Measurements from ENCODE around the gene RPS25.
A peak's percentile ranks its signal among the peaks of the same experiment; 100 is the strongest.

DNA sequence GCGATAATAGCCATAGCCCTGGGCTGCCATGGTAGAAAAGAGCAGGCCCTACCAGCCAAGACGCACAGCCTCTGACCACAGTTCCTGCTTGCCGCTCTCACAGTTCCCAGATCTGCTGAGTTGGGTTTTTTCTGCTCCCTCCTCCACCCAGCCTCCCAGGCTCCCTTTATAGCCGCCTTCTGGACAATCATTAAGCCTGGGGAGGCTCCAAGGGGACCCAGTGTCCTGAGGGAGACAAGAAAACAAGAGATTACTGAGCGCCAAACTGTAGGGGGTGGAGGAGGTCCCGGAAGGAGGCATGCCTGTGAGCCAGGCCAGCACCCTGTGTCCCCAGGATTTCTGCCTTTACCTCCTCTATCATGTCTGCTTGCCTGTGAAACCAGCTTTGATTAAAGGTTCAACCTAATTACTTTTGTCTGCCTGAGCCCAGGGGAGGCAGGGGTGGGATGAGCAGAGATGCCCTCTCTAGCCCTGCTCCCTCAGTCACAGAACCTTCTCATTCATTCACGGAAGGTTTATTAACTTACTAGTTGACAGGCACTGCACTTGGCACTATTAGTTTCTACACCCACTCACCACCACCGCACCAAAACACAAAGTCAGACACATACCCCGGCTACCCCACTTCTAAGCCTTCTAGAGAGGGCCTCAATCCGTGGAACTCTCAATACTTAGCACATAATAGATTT lies 11.3 kb upstream of the RPS25 start:
- TF ChIP-seq, protein P1, sequence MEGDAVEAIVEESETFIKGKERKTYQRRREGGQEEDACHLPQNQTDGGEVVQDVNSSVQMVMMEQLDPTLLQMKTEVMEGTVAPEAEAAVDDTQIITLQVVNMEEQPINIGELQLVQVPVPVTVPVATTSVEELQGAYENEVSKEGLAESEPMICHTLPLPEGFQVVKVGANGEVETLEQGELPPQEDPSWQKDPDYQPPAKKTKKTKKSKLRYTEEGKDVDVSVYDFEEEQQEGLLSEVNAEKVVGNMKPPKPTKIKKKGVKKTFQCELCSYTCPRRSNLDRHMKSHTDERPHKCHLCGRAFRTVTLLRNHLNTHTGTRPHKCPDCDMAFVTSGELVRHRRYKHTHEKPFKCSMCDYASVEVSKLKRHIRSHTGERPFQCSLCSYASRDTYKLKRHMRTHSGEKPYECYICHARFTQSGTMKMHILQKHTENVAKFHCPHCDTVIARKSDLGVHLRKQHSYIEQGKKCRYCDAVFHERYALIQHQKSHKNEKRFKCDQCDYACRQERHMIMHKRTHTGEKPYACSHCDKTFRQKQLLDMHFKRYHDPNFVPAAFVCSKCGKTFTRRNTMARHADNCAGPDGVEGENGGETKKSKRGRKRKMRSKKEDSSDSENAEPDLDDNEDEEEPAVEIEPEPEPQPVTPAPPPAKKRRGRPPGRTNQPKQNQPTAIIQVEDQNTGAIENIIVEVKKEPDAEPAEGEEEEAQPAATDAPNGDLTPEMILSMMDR (IDR thresholded peaks at IDR 0.05; ENCODE audit: low read depth, low read length, missing input control) = no peak
- TF ChIP-seq, protein P2, sequence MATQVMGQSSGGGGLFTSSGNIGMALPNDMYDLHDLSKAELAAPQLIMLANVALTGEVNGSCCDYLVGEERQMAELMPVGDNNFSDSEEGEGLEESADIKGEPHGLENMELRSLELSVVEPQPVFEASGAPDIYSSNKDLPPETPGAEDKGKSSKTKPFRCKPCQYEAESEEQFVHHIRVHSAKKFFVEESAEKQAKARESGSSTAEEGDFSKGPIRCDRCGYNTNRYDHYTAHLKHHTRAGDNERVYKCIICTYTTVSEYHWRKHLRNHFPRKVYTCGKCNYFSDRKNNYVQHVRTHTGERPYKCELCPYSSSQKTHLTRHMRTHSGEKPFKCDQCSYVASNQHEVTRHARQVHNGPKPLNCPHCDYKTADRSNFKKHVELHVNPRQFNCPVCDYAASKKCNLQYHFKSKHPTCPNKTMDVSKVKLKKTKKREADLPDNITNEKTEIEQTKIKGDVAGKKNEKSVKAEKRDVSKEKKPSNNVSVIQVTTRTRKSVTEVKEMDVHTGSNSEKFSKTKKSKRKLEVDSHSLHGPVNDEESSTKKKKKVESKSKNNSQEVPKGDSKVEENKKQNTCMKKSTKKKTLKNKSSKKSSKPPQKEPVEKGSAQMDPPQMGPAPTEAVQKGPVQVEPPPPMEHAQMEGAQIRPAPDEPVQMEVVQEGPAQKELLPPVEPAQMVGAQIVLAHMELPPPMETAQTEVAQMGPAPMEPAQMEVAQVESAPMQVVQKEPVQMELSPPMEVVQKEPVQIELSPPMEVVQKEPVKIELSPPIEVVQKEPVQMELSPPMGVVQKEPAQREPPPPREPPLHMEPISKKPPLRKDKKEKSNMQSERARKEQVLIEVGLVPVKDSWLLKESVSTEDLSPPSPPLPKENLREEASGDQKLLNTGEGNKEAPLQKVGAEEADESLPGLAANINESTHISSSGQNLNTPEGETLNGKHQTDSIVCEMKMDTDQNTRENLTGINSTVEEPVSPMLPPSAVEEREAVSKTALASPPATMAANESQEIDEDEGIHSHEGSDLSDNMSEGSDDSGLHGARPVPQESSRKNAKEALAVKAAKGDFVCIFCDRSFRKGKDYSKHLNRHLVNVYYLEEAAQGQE (IDR thresholded peaks at IDR 0.05) = peak; percentile 67
- TF ChIP-seq RAD21 (IDR thresholded peaks at IDR 0.05) = peak; percentile 27 to 49
- peak in 1 of 2 donors; percentile 39 for TF ChIP-seq GABPA (IDR thresholded peaks at IDR 0.05 in 1 of 2, conservative IDR thresholded peaks at IDR 0.05 in 1 of 2)
- TF ChIP-seq SP1 (IDR thresholded peaks at IDR 0.05) = peak; percentile 87
- TF ChIP-seq, protein P3, sequence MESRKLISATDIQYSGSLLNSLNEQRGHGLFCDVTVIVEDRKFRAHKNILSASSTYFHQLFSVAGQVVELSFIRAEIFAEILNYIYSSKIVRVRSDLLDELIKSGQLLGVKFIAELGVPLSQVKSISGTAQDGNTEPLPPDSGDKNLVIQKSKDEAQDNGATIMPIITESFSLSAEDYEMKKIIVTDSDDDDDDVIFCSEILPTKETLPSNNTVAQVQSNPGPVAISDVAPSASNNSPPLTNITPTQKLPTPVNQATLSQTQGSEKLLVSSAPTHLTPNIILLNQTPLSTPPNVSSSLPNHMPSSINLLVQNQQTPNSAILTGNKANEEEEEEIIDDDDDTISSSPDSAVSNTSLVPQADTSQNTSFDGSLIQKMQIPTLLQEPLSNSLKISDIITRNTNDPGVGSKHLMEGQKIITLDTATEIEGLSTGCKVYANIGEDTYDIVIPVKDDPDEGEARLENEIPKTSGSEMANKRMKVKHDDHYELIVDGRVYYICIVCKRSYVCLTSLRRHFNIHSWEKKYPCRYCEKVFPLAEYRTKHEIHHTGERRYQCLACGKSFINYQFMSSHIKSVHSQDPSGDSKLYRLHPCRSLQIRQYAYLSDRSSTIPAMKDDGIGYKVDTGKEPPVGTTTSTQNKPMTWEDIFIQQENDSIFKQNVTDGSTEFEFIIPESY (IDR thresholded peaks at IDR 0.05) = peak; percentile 17
- TF ChIP-seq, protein P4, sequence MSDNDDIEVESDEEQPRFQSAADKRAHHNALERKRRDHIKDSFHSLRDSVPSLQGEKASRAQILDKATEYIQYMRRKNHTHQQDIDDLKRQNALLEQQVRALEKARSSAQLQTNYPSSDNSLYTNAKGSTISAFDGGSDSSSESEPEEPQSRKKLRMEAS (IDR thresholded peaks at IDR 0.05) = peak; percentile 26
- TF ChIP-seq TAF1 (conservative IDR thresholded peaks at IDR 0.05) = peak; percentile 96
